Neural crest cell (in vitro differentiated cells): ENCODE measurements around the gene CERS1. TPM values are rescaled to one million over a fixed set of nuclear protein-coding genes. Genes with fewer than 3 reads are reported as not detected.

Experiments used
- DNase-seq: peaks from one replicate; pipeline ENCODE4 v3.0.0; 2021; ENCODE audit warnings: low read depth, mixed read lengths, low spot score
- H3K27ac Mint-ChIP-seq: one replicate; pipeline ENCODE4 v1.8.0; 2021; ENCODE audit warnings: mild to moderate bottlenecking, mixed read lengths; ENCODE audit not compliant: unreplicated experiment
- H3K27me3 Mint-ChIP-seq: 2 replicates; pipeline ENCODE4 v1.8.0; 2021; ENCODE audit warnings: low read depth, mild to moderate bottlenecking, mixed read lengths
- H3K36me3 Mint-ChIP-seq: 2 replicates; pipeline ENCODE4 v1.8.0; 2021; ENCODE audit warnings: low read depth, mild to moderate bottlenecking, mixed read lengths
- H3K4me1 Mint-ChIP-seq: 2 replicates; pipeline ENCODE4 v1.8.0; 2021; ENCODE audit warnings: mixed read lengths
- H3K4me3 Mint-ChIP-seq: one replicate; pipeline ENCODE4 v1.8.0; 2021; ENCODE audit warnings: mild to moderate bottlenecking, mixed read lengths
- H3K9me3 Mint-ChIP-seq: 2 replicates; pipeline ENCODE4 v1.8.0; 2021; ENCODE audit warnings: mixed read lengths
- CTCF ChIP-seq: fragments of 200-600 bp; sonication (generic); conservative IDR thresholded peaks from 2 replicates; pipeline ENCODE4 v1.5.0; 2021; ENCODE audit warnings: antibody characterized with exemption, mild to moderate bottlenecking
- total RNA-seq: library from RNA; stranded (reverse); gene quantifications from 2 replicates; pipeline ENCODE4 v1.2.1, GENCODE V29; 2021

CERS1 gene
- total RNA-seq, 1 donor from 2014 or later: 27.7 TPM

DNA sequence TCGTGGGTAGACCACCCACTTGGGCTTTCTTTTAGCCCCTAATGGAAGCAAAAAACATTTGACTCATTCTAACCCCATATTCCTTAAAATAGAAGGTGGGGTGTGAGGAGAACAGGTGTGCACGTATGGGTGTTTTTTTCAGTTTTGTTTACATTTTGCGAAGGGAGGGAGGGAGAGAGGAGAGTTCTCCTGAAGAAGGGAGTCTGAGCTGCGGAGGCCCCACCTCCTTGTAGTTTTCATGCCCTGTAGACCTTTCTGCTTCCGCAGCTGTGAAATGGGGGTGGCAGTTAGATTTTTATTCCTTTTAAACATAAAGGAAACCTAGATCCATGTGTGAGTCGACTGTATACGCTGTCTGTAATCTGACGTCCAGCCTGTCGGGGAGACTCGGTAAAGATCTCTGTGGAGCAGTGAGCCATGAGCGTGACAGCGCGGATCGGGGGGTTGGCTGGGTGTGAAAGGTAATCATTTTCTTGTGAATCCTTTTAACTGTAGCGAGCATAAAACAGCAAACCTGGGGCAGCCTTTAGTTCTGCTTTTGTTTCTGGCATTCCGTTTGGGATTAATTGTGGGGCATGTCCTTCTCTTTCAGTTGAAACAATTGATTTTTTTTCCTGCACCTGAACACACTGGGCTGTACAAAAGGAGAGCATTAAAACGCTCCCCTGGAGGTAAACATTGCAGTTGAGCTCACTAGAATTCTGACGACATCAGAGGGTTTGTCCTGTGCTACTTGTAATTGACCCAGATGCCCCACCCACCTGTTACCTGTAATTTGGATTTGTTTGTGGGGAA, 61.9 kb downstream of the CERS1 start:
- Mint-ChIP-seq H3K27ac (no peak overlapping the region), H3K4me1 (peaks cover 37% of the 10 kb centered on the region), H3K4me3 (peak overlapping the region; percentile 96), H3K27me3 (peaks cover 4% of the 10 kb centered on the region), H3K36me3 (peaks cover 4% of the 10 kb centered on the region), H3K9me3 (no peaks in the 10 kb centered on the region)
- DNase-seq: no peak
- TF ChIP-seq CTCF: no peak

- peak overlapping the region; percentile 96 for H3K4me3 Mint-ChIP-seq
- H3K4me1 Mint-ChIP-seq: peaks cover 32% of the 10 kb centered on the region
- H3K9me3 Mint-ChIP-seq: no peaks in the 10 kb centered on the region
- H3K36me3 Mint-ChIP-seq: peaks cover 4% of the 10 kb centered on the region
- H3K27me3 Mint-ChIP-seq: peaks cover 11% of the 10 kb centered on the region
- no peak for DNase-seq
- no peak overlapping the region for H3K27ac Mint-ChIP-seq
- no peak for TF ChIP-seq CTCF
Measured at GRCh38 chr19:18833141-18833476, 62.8 kb downstream of the CERS1 start.

- Mint-ChIP-seq H3K36me3 (peaks cover 4% of the 10 kb centered on the region), H3K27me3 (peaks cover 16% of the 10 kb centered on the region), H3K4me3 (peak overlapping the region; percentile 96), H3K4me1 (peaks cover 32% of the 10 kb centered on the region), H3K27ac (peak overlapping the region; percentile 96), H3K9me3 (no peaks in the 10 kb centered on the region)
- TF ChIP-seq CTCF: no peak
- DNase-seq: no peak
Measured at GRCh38 chr19:18832306-18833140, 63.4 kb downstream of the CERS1 start.

- Mint-ChIP-seq H3K27me3 (peaks cover 16% of the 10 kb centered on the region), H3K27ac (peak within 1 kb of the TSS; percentile 96), H3K4me1 (peaks cover 32% of the 10 kb centered on the region), H3K9me3 (no peaks in the 10 kb centered on the region), H3K4me3 (peak within 1 kb of the TSS; percentile 96), H3K36me3 (peaks cover 4% of the 10 kb centered on the region)
- peak; percentile 93 for DNase-seq
- peak; percentile 26 for TF ChIP-seq CTCF
Measured at GRCh38 chr19:18831524-18832305, 64.2 kb downstream of the CERS1 start, which contains the start of gene UPF1. TSS of gene UPF1 (plus strand) at chr19:18831959. CDS start at chr19:18832210, 251 bp downstream.

DNA sequence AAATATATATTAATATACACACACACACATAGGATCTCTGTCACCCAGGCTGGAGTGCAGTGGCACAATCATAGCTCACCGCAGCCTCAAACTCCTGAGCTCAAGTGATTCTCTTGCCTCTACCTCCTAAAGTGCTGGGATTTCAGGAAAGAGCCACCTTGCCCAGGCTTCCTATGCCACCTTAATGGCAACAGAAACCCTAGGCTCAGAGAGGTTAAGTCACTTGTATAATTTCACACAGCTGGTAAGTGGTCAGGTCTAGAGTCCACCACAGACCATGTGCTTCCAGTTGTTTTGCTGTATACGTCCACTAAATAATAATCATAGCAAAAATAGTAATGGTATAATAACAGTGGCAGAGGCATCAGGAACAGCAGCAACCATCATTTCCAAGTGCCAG, 65.5 kb downstream of the CERS1 start:
- TF ChIP-seq CTCF: no peak
- DNase-seq: no peak
- Mint-ChIP-seq H3K36me3 (peaks cover 2% of the 10 kb centered on the region), H3K27ac (no peak overlapping the region), H3K27me3 (peaks cover 16% of the 10 kb centered on the region), H3K4me3 (peak overlapping the region; percentile 72), H3K9me3 (peaks cover 4% of the 10 kb centered on the region), H3K4me1 (peaks cover 26% of the 10 kb centered on the region)
